WTC11 (cell line): Measurements from ENCODE around the gene RAD51.

Experiments
- ATF6 ChIP-seq: sonication (generic); formaldehyde crosslinking; IDR thresholded peaks from 2 replicates; pipeline ENCODE4 v1.8.1; 2023; ENCODE audit warnings: mild to moderate bottlenecking, missing genetic modification reagents
- CTCF ChIP-seq: fragments of 200-600 bp; IDR thresholded peaks from 2 replicates; pipeline ENCODE4 v1.8.0; 2022; ENCODE audit warnings: antibody characterized with exemption
- E2F1 ChIP-seq: sonication (generic); formaldehyde crosslinking; IDR thresholded peaks from 2 replicates; pipeline ENCODE4 v1.8.0; 2022; ENCODE audit warnings: mild to moderate bottlenecking, missing genetic modification reagents
- NR3C1 ChIP-seq: sonication (generic); formaldehyde crosslinking; conservative IDR thresholded peaks from 2 replicates; pipeline ENCODE4 v1.8.1; 2023; ENCODE audit warnings: low read depth, mild to moderate bottlenecking, missing genetic modification reagents
- ZNF138 ChIP-seq: sonication (generic); formaldehyde crosslinking; conservative IDR thresholded peaks from 2 replicates; pipeline ENCODE4 v1.8.1; 2022; ENCODE audit warnings: mild to moderate bottlenecking, moderate library complexity, missing genetic modification reagents

- no peak for TF ChIP-seq ZNF138 (CRISPR knock-in tag)
- no peak for TF ChIP-seq CTCF
- no peak for TF ChIP-seq ATF6 (CRISPR knock-in tag)
- TF ChIP-seq E2F1: no peak
- no peak for TF ChIP-seq NR3C1 (CRISPR knock-in tag)
Observed at GRCh38 chr15:40746916-40747418, 52.0 kb downstream of the RAD51 start.
